Neural progenitor cell (in vitro differentiated cells): ENCODE measurements around the gene ZBBX. TPM values are rescaled to one million over a fixed set of nuclear protein-coding genes. Genes with fewer than 3 reads are reported as not detected.
A peak's percentile ranks its signal among the peaks of the same experiment; 100 is the strongest.
"Not testable (repeated sequence)": the region's sequence is repeated elsewhere in the genome, so short reads cannot be mapped to it uniquely, and the experiment has no call there.

Experiments used
- DNase-seq: peaks from one replicate; pipeline ENCODE4 v3.0.0-alpha.2; 2016; ENCODE audit warnings: low spot score
- H2AFZ ChIP-seq: fragments of 200-600 bp; sonication (generic); replicated peaks from 2 replicates; pipeline ENCODE4 v1.6.1; 2016; ENCODE audit warnings: antibody characterized with exemption
- H3F3A ChIP-seq: fragments of 200-600 bp; sonication (generic); 2 replicates; pipeline ENCODE4 v1.6.1; 2016; ENCODE audit warnings: antibody characterized with exemption, low read depth
- H3K27ac ChIP-seq: fragments of 200-600 bp; sonication (generic); 2 replicates; pipeline ENCODE4 v1.5.1; 2016; ENCODE audit warnings: mild to moderate bottlenecking
- H3K27me3 ChIP-seq: fragments of 200-600 bp; sonication (generic); 2 replicates; pipeline ENCODE4 v1.6.1; 2016; ENCODE audit warnings: mild to moderate bottlenecking, moderate library complexity
- H3K36me3 ChIP-seq: fragments of 200-600 bp; sonication (generic); 2 replicates; pipeline ENCODE4 v1.5.1; 2016
- H3K4me1 ChIP-seq: fragments of 200-600 bp; sonication (generic); 2 replicates; pipeline ENCODE4 v1.6.1; 2016; ENCODE audit warnings: mixed run types
- H3K4me2 ChIP-seq: fragments of 200-600 bp; sonication (generic); 2 replicates; pipeline ENCODE4 v1.6.1; 2016
- H3K4me3 ChIP-seq: fragments of 200-600 bp; sonication (generic); 2 replicates; pipeline ENCODE4 v1.5.1; 2016
- H3K79me2 ChIP-seq: fragments of 200-600 bp; sonication (generic); 2 replicates; pipeline ENCODE4 v1.6.1; 2016; ENCODE audit warnings: low read depth
- H3K9ac ChIP-seq: fragments of 200-600 bp; sonication (generic); 2 replicates; pipeline ENCODE4 v1.6.1; 2016
- H3K9me3 ChIP-seq: fragments of 200-600 bp; sonication (generic); 2 replicates; pipeline ENCODE4 v1.5.1; 2016; ENCODE audit warnings: low read depth
- H4K20me1 ChIP-seq: fragments of 200-600 bp; sonication (generic); 2 replicates; pipeline ENCODE4 v1.6.1; 2016; ENCODE audit warnings: low read depth
- H3K27ac Mint-ChIP-seq: 3 replicates; pipeline ENCODE4 v1.8.0; 2021; ENCODE audit warnings: mixed read lengths
- H3K27me3 Mint-ChIP-seq: 2 replicates; pipeline ENCODE4 v1.8.0; 2022; ENCODE audit warnings: low read depth, mild to moderate bottlenecking, inconsistent platforms, moderate library complexity, mixed read lengths; ENCODE audit not compliant: insufficient read depth
- H3K36me3 Mint-ChIP-seq: 3 replicates; pipeline ENCODE4 v1.8.0; 2021; ENCODE audit warnings: mixed read lengths
- H3K4me1 Mint-ChIP-seq: 3 replicates; pipeline ENCODE4 v1.8.0; 2021; ENCODE audit warnings: mixed read lengths
- H3K4me3 Mint-ChIP-seq: 3 replicates; pipeline ENCODE4 v1.8.0; 2021; ENCODE audit warnings: mild to moderate bottlenecking, moderate library complexity, mixed read lengths
- H3K9me3 Mint-ChIP-seq: 3 replicates; pipeline ENCODE4 v1.8.0; 2020; ENCODE audit warnings: mixed read lengths
- EZH2 ChIP-seq: fragments of 200-600 bp; sonication (generic); IDR thresholded peaks from 2 replicates; pipeline ENCODE4 v1.6.1; 2017; ENCODE audit warnings: antibody characterized with exemption, mild to moderate bottlenecking, moderate library complexity
- EZH2phosphoT487 ChIP-seq: fragments of 200-600 bp; sonication (generic); IDR thresholded peaks from 2 replicates; pipeline ENCODE4 v1.6.1; 2017; ENCODE audit warnings: antibody characterized with exemption
- total RNA-seq: library from RNA; depleted of rRNA; stranded (reverse); fragments of >200 nt; gene quantifications from 2 replicates; pipeline ENCODE4 v1.2.3, GENCODE V29; 2015; ENCODE audit warnings: low replicate concordance
- TF ChIP-seq, protein P1 (sequence below): fragments of 200-600 bp; sonication (generic); IDR thresholded peaks from 2 replicates; pipeline ENCODE4 v1.5.1; 2017; ENCODE audit warnings: antibody characterized with exemption, mild to moderate bottlenecking

ZBBX gene
- total RNA-seq: 7.4 and 17.5 TPM in 2 replicates

DNA sequence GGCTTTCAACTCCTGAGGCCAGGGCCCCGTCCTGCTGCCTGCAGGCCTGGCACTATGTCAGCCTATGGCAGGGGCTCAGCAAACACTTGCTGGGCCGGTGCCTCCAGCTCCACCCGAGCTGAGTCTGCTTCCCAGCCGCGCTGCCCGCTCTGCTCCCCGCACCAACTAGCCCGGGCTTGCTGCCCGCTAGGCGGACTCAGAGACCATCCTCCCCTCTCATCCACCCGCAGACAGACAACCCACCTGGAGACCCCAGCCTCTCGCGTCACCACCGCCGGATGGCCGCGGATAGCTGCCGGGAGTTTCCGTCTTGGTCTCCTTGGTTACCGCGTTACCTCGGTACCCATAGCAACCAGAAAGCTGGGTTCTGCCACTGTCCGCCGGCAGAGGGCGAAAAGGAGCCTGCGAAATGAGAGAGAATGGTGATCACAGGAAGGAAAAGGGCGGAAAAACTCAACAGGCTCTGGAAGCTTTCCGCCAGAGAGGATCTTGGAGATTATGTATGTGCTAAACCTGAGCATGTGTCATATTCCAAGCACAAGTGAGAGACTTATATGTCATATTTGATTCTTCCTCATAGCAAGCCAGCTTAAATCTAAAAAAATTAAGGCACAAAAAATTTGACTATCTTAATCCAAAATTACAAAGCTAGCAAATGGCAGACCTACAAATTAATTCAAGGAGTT, at the start of gene ZBBX:
TSS of gene ZBBX (minus strand) at position 294 of the 686 bp plus-strand sequence. CDS start 7,396 bp downstream, outside the sequence.
- Histone ChIP-seq H3K27me3 (no peaks in the 10 kb centered on the region), H3K9me3 (no peaks in the 10 kb centered on the region), H3K9ac (no peak within 1 kb of the TSS), H2AFZ (peak within 1 kb of the TSS; percentile 86), H3K36me3 (no peaks in the 10 kb centered on the region), H3K27ac (no peak within 1 kb of the TSS), H3K4me2 (peak within 1 kb of the TSS; percentile 79), H3K79me2 (no peaks in the 10 kb centered on the region), H3F3A (no peaks in the 10 kb centered on the region), H3K4me3 (peak within 1 kb of the TSS; percentile 60), H3K4me1 (no peaks in the 10 kb centered on the region), H4K20me1 (no peaks in the 10 kb centered on the region)
- no peaks in the 10 kb centered on the region for H3K9me3 Mint-ChIP-seq
- H3K4me3 Mint-ChIP-seq: peak within 1 kb of the TSS; percentile 92
- no peaks in the 10 kb centered on the region for H3K36me3 Mint-ChIP-seq
- DNase-seq: peak; percentile 96
- H3K27me3 Mint-ChIP-seq: peaks cover 2% of the 10 kb centered on the region
- no peak for TF ChIP-seq EZH2
- TF ChIP-seq, protein P1, sequence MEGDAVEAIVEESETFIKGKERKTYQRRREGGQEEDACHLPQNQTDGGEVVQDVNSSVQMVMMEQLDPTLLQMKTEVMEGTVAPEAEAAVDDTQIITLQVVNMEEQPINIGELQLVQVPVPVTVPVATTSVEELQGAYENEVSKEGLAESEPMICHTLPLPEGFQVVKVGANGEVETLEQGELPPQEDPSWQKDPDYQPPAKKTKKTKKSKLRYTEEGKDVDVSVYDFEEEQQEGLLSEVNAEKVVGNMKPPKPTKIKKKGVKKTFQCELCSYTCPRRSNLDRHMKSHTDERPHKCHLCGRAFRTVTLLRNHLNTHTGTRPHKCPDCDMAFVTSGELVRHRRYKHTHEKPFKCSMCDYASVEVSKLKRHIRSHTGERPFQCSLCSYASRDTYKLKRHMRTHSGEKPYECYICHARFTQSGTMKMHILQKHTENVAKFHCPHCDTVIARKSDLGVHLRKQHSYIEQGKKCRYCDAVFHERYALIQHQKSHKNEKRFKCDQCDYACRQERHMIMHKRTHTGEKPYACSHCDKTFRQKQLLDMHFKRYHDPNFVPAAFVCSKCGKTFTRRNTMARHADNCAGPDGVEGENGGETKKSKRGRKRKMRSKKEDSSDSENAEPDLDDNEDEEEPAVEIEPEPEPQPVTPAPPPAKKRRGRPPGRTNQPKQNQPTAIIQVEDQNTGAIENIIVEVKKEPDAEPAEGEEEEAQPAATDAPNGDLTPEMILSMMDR: peak; percentile 93
- peaks cover 13% of the 10 kb centered on the region for H3K4me1 Mint-ChIP-seq
- no peak within 1 kb of the TSS for H3K27ac Mint-ChIP-seq

DNA sequence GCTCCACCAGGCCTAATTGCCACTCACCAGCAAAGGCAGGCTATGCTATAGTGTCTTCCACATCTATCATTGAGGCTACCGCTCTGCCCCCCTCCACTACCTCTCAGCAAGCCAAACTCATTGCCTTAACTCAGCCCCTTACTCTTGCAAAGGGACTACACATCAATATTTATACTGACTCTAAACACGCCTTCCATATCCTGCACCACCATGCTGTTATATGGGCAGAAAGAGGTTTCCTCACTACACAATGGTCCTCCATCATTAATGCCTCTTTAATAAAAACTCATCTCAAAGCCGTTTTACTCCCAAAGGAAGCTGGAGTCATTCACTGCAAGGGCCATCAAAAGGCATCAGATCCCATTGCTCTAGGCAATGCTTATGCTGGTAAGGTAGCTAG, 46.9 kb upstream of the ZBBX start:
- not testable (repeated sequence) for H3K79me2 ChIP-seq, H3K36me3 Mint-ChIP-seq, H3K27ac ChIP-seq, H3K4me1 ChIP-seq, H3K4me3 Mint-ChIP-seq, H4K20me1 ChIP-seq, H3K27ac Mint-ChIP-seq, H3K9ac ChIP-seq, H3K27me3 ChIP-seq, H3K4me3 ChIP-seq, H3K27me3 Mint-ChIP-seq, H3F3A ChIP-seq, DNase-seq, H3K4me2 ChIP-seq, H3K4me1 Mint-ChIP-seq, H3K9me3 ChIP-seq, H3K36me3 ChIP-seq, H2AFZ ChIP-seq, H3K9me3 Mint-ChIP-seq

DNA sequence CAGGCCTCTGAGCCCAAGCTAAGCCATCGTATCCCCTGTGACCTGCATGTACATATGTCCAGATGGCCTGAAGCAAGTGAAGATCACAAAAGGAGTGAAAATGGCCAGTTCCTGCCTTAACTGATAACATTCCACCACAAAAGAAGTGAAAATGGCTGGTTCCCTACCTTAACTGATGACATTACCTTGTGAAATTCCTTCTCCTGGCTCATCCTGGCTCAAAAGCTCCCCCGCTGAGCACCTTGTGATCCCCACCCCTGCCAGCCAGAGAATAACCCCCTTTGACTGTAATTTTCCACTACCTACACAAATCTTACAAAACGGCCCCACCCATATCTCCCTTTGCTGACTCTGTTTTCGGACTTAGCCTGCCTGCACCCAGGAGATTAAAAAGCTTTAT, 42.3 kb upstream of the ZBBX start:
- H3K9me3 Mint-ChIP-seq, H3K27me3 Mint-ChIP-seq, H3K27ac Mint-ChIP-seq, H2AFZ ChIP-seq, H3K4me3 ChIP-seq, H3K36me3 Mint-ChIP-seq, DNase-seq, H3K27me3 ChIP-seq, H3K4me2 ChIP-seq, H3K4me1 Mint-ChIP-seq, H3K4me1 ChIP-seq, H3K27ac ChIP-seq, H3K79me2 ChIP-seq, H3K36me3 ChIP-seq, H3K9ac ChIP-seq, H3K9me3 ChIP-seq, H3K4me3 Mint-ChIP-seq, H3F3A ChIP-seq, H4K20me1 ChIP-seq: not testable (repeated sequence)

- no peaks in the 10 kb centered on the region for H4K20me1 ChIP-seq
- no peak overlapping the region for H2AFZ ChIP-seq
- H3K4me1 ChIP-seq: no peaks in the 10 kb centered on the region
- H3K27me3 ChIP-seq: no peaks in the 10 kb centered on the region
- H3K36me3 Mint-ChIP-seq: no peaks in the 10 kb centered on the region
- DNase-seq: no peak
- no peaks in the 10 kb centered on the region for H3K36me3 ChIP-seq
- H3K27me3 Mint-ChIP-seq: no peaks in the 10 kb centered on the region
- H3K27ac Mint-ChIP-seq: no peak overlapping the region
- TF ChIP-seq EZH2: no peak
- TF ChIP-seq, protein P1: no peak
- no peak for TF ChIP-seq EZH2phosphoT487
- no peaks in the 10 kb centered on the region for H3F3A ChIP-seq
- H3K9me3 Mint-ChIP-seq: no peaks in the 10 kb centered on the region
- H3K4me3 ChIP-seq: no peak overlapping the region
- no peak overlapping the region for H3K9ac ChIP-seq
- no peak overlapping the region for H3K4me2 ChIP-seq
- peaks cover 7% of the 10 kb centered on the region for H3K4me1 Mint-ChIP-seq
- H3K27ac ChIP-seq: no peak overlapping the region
- H3K79me2 ChIP-seq: no peaks in the 10 kb centered on the region
- H3K9me3 ChIP-seq: no peaks in the 10 kb centered on the region
- no peak overlapping the region for H3K4me3 Mint-ChIP-seq
These were observed 29.5 kb upstream of the ZBBX start for GRCh38 chr3:167409611-167410010.
